ENCODE data around the gene DTWD1. TPM values are rescaled to one million over a fixed set of nuclear protein-coding genes. Genes with fewer than 3 reads are reported as not detected.
"Not testable (repeated sequence)": the region's sequence is repeated elsewhere in the genome, so short reads cannot be mapped to it uniquely, and the experiment has no call there.

The DTWD1 gene
- total RNA-seq (2014; rRNA removed; shearing (Covaris generic)): 32.0 and 32.6 TPM in 2 replicates

- Histone ChIP-seq H3K27ac (peak within 1 kb of the TSS; percentile 98), H3K36me3 (peaks cover 13% of the 10 kb centered on the region), H3K4me1 (peaks cover 27% of the 10 kb centered on the region), H3K4me3 (peak within 1 kb of the TSS; percentile 62), H3K27me3 (no peaks in the 10 kb centered on the region), H3K9me3 (replicated peaks) (peaks cover 9% of the 10 kb centered on the region)
- DNase-seq: peak; percentile 96 to 97
These were observed at the start of gene DTWD1, which contains the start of gene FAM227B for GRCh38 chr15:49620658-49621368. TSS of gene DTWD1 (plus strand) at chr15:49621048. CDS start at chr15:49625168, 4,120 bp downstream. TSS of gene FAM227B (minus strand) at chr15:49620818. CDS start at chr15:49615171, 5,647 bp downstream.

- Histone ChIP-seq H3K9me3 (replicated peaks) (no peaks in the 10 kb centered on the region), H3K36me3 (no peaks in the 10 kb centered on the region; the same call in 1 of the 2 replicates), H3K4me1 (peaks cover 9% of the 10 kb centered on the region), H3K27me3 (no peaks in the 10 kb centered on the region), H3K4me3 (no peak overlapping the region), H3K27ac (no peak overlapping the region)
- no peak for DNase-seq
These were observed 47.4 kb upstream of the DTWD1 start for GRCh38 chr15:49573421-49573820.

- Histone ChIP-seq H3K36me3 (no peaks in the 10 kb centered on the region), H3K27ac (no peak overlapping the region), H3K27me3 (no peaks in the 10 kb centered on the region), H3K9me3 (replicated peaks) (0 out of 2 replicates have a peak, but pooled peaks cover 3% of the 10 kb centered on the region), H3K4me3 (no peak overlapping the region), H3K4me1 (no peaks in the 10 kb centered on the region)
- DNase-seq: no peak
These were observed 31.8 kb upstream of the DTWD1 start for GRCh38 chr15:49589030-49589429.

GRCh38 chr15:49592829-49593316 lies 28.0 kb upstream of the DTWD1 start:
- H3K36me3 ChIP-seq; H3K4me3 ChIP-seq; DNase-seq; H3K27me3 ChIP-seq; H3K27ac ChIP-seq; H3K4me1 ChIP-seq; H3K9me3 ChIP-seq (replicated peaks): not testable (repeated sequence)

GRCh38 chr15:49604625-49605409 lies 16.0 kb upstream of the DTWD1 start:
- H3K27ac ChIP-seq: no peak overlapping the region
- no peaks in the 10 kb centered on the region for H3K27me3 ChIP-seq
- peaks cover 3% of the 10 kb centered on the region; the same call in 1 of the 2 replicates for H3K9me3 ChIP-seq (replicated peaks)
- DNase-seq: no peak
- H3K4me3 ChIP-seq: no peak overlapping the region
- H3K4me1 ChIP-seq: no peaks in the 10 kb centered on the region
- no peaks in the 10 kb centered on the region; the same call in 1 of the 2 replicates for H3K36me3 ChIP-seq

GRCh38 chr15:49605588-49605987 lies 15.3 kb upstream of the DTWD1 start:
- DNase-seq: no peak
- peaks cover 3% of the 10 kb centered on the region; the same call in 1 of the 2 replicates for H3K9me3 ChIP-seq (replicated peaks)
- no peaks in the 10 kb centered on the region for H3K4me1 ChIP-seq
- H3K27me3 ChIP-seq: no peaks in the 10 kb centered on the region
- no peak overlapping the region for H3K27ac ChIP-seq
- no peak overlapping the region for H3K4me3 ChIP-seq
- no peaks in the 10 kb centered on the region; the same call in none of the 2 replicates for H3K36me3 ChIP-seq

GRCh38 chr15:49606594-49606993 lies 14.3 kb upstream of the DTWD1 start:
- Histone ChIP-seq H3K4me3 (no peak overlapping the region), H3K27ac (no peak overlapping the region), H3K36me3 (no peaks in the 10 kb centered on the region; the same call in none of the 2 replicates), H3K27me3 (no peaks in the 10 kb centered on the region), H3K4me1 (no peaks in the 10 kb centered on the region), H3K9me3 (replicated peaks) (no peaks in the 10 kb centered on the region; the same call in 1 of the 2 replicates)
- no peak for DNase-seq

GRCh38 chr15:49610157-49610918 lies 10.5 kb upstream of the DTWD1 start:
- no peaks in the 10 kb centered on the region for H3K27me3 ChIP-seq
- no peaks in the 10 kb centered on the region for H3K4me1 ChIP-seq
- H3K27ac ChIP-seq: no peak overlapping the region
- no peaks in the 10 kb centered on the region for H3K9me3 ChIP-seq (replicated peaks)
- no peak for DNase-seq
- H3K36me3 ChIP-seq: peaks cover 3% of the 10 kb centered on the region; the same call in 1 of the 2 replicates
- no peak overlapping the region for H3K4me3 ChIP-seq

GRCh38 chr15:49612240-49612639 lies 8.6 kb upstream of the DTWD1 start:
- H3K27me3 ChIP-seq; H3K36me3 ChIP-seq; H3K9me3 ChIP-seq (replicated peaks); H3K4me1 ChIP-seq; DNase-seq; H3K4me3 ChIP-seq; H3K27ac ChIP-seq: not testable (repeated sequence)

- Histone ChIP-seq H3K4me1 (peaks cover 21% of the 10 kb centered on the region), H3K27ac (peak overlapping the region; percentile 98; the same call in 1 of the 2 replicates), H3K4me3 (no peak overlapping the region), H3K27me3 (no peaks in the 10 kb centered on the region), H3K9me3 (replicated peaks) (no peaks in the 10 kb centered on the region), H3K36me3 (no peaks in the 10 kb centered on the region)
- DNase-seq: no peak
These were observed 1.6 kb upstream of the DTWD1 start for GRCh38 chr15:49619226-49619625.

- DNase-seq: no peak
- peak overlapping the region; percentile 62 for H3K4me3 ChIP-seq
- H3K9me3 ChIP-seq (replicated peaks): peaks cover 3% of the 10 kb centered on the region
- H3K27me3 ChIP-seq: no peaks in the 10 kb centered on the region
- H3K36me3 ChIP-seq: peaks cover 7% of the 10 kb centered on the region
- H3K4me1 ChIP-seq: peaks cover 27% of the 10 kb centered on the region
- H3K27ac ChIP-seq: peak overlapping the region; percentile 98
These were observed 649 bp upstream of the DTWD1 start for GRCh38 chr15:49620199-49620598.

GRCh38 chr15:49621401-49621811 lies 558 bp downstream of the DTWD1 start:
- DNase-seq: no peak
- Histone ChIP-seq H3K4me3 (peak overlapping the region; percentile 62), H3K27ac (peak overlapping the region; percentile 98), H3K9me3 (replicated peaks) (peaks cover 14% of the 10 kb centered on the region), H3K4me1 (peaks cover 27% of the 10 kb centered on the region), H3K27me3 (no peaks in the 10 kb centered on the region), H3K36me3 (peaks cover 19% of the 10 kb centered on the region)

GRCh38 chr15:49621887-49622286 lies 1.0 kb downstream of the DTWD1 start:
- Histone ChIP-seq H3K36me3 (peaks cover 24% of the 10 kb centered on the region), H3K27me3 (no peaks in the 10 kb centered on the region), H3K4me3 (peak overlapping the region; percentile 62), H3K4me1 (peaks cover 31% of the 10 kb centered on the region), H3K27ac (peak overlapping the region; percentile 98), H3K9me3 (replicated peaks) (peaks cover 14% of the 10 kb centered on the region)
- no peak for DNase-seq

GRCh38 chr15:49622561-49622960 lies 1.7 kb downstream of the DTWD1 start:
- Histone ChIP-seq H3K36me3 (peaks cover 27% of the 10 kb centered on the region), H3K27me3 (no peaks in the 10 kb centered on the region), H3K27ac (peak overlapping the region; percentile 98), H3K4me1 (peaks cover 38% of the 10 kb centered on the region), H3K4me3 (no peak overlapping the region), H3K9me3 (replicated peaks) (peaks cover 14% of the 10 kb centered on the region)
- peak in 1 of 2 experiments; percentile 50 for DNase-seq
